Stomach (tissue), 9 donors: ENCODE data around the gene MMD. TPM values are rescaled to one million over a fixed set of nuclear protein-coding genes. Genes with fewer than 3 reads are reported as not detected.
"Not testable (repeated sequence)": the region's sequence is repeated elsewhere in the genome, so short reads cannot be mapped to it uniquely, and the experiment has no call there.

Source experiments
- DNase-seq, 2 donors: peaks; one replicate each; pipeline versions ENCODE4 v3.0.0 to v3.0.0-alpha.2; 2013 to 2019
- H3K27ac ChIP-seq, 5 donors: fragments of 200-600 bp in 4 of 5; sonication (generic) in 4 of 5; one replicate each; pipeline ENCODE4 v1.5.1; 2013 to 2019; ENCODE audit warnings: mild to moderate bottlenecking in 1 of 5, moderate library complexity in 1 of 5
- H3K27me3 ChIP-seq, 3 donors: fragments of 200-600 bp; sonication (generic); one replicate each; pipeline ENCODE4 v1.5.1; 2017 to 2019; ENCODE audit warnings: mixed run types in 1 of 3
- H3K36me3 ChIP-seq, 4 donors: fragments of 200-600 bp; sonication (generic); 1 replicate in 3 of 4; 2 replicates in 1 of 4; pipeline ENCODE4 v1.5.1; 2016 to 2019
- H3K4me1 ChIP-seq, 4 donors: fragments of 200-600 bp; sonication (generic); one replicate each; pipeline ENCODE4 v1.5.1; 2016 to 2019
- H3K4me3 ChIP-seq, 4 donors: fragments of 200-600 bp; sonication (generic) in 3 of 4; one replicate each; pipeline ENCODE4 v1.5.1; 2016 to 2019; ENCODE audit warnings: mild to moderate bottlenecking in 1 of 4
- H3K9me3 ChIP-seq, 4 donors: fragments of 200-600 bp; sonication (generic); one replicate each; pipeline ENCODE4 v1.5.1; 2016 to 2019
- CTCF ChIP-seq, 7 experiments: fragments of 450-650 bp in 4 of 7; fragments of 200-600 bp in 3 of 7; sonication (generic) in 3 of 7; IDR thresholded peaks; one replicate each; pipeline ENCODE4 v1.5.1; 2016 to 2019; ENCODE audit warnings: antibody characterized with exemption in 7 of 7, control low read depth in 2 of 7, mild to moderate bottlenecking in 1 of 7
- EP300 ChIP-seq: sonication (generic); formaldehyde crosslinking; IDR thresholded peaks from one replicate; pipeline ENCODE4 v1.6.1; 2017; ENCODE audit warnings: antibody characterized with exemption
- POLR2A ChIP-seq, 4 donors: fragments of 450-650 bp; IDR thresholded peaks; one replicate each; pipeline ENCODE4 v1.6.1; 2016; ENCODE audit warnings: antibody characterized with exemption in 4 of 4, control low read depth in 2 of 4, mild to moderate bottlenecking in 1 of 4, moderate library complexity in 1 of 4
- POLR2AphosphoS5 ChIP-seq, 3 donors: sonication (generic); formaldehyde crosslinking; IDR thresholded peaks; one replicate each; pipeline ENCODE4 v1.6.1; 2016; ENCODE audit warnings: antibody characterized with exemption in 3 of 3
- WGBS, 5 donors: extraction: QIAGEN DNeasy Blood & Tissue Kit in 3 of 5; methylation state at CpG; one replicate each; pipeline versions ENCODE4 v1.1.5 to v1.1.7; 2013 to 2018; 5-methylcytosine and 5-hydroxymethylcytosine counted together
- intact Hi-C: fragments of 100-400 bp; cut with DNase I; formaldehyde crosslinking; loops from one replicate; pipeline ENCODE4 v1.15.1; 2023; ENCODE audit warnings: low total_unique reads
- polyA plus RNA-seq, 3 donors: library from polyadenylated mRNA; stranded (reverse); fragments of 200-250 nt; gene quantifications; one replicate each; pipeline ENCODE4 v1.2.3, GENCODE V29; 2013
- total RNA-seq, 5 donors: library from RNA; depleted of rRNA; stranded (reverse); fragments of >200 nt; gene quantifications; one replicate each; pipeline versions ENCODE4 v1.1.0 to v1.2.3, GENCODE V29; 2014 to 2016
- donor health status: healthy with polysubstance abuse.
- donor health status: Bipolar disorder and iron deficiency.
- donor health status: healthy.

Gene MMD
- total and polyA plus RNA-seq, 8 donors, result 3.1 to 65.3 (median 12.5) TPM

GRCh38 chr17:55432358-55433028 is 10.9 kb upstream of the MMD start:
- H3K4me1 ChIP-seq, result peaks cover 16 to 35% (median 31%) of the 10 kb centered on the region in 4 donors
- no peak overlapping the region for H3K4me3 ChIP-seq
- H3K9me3 ChIP-seq, result no peaks in the 10 kb centered on the region
- TF ChIP-seq POLR2A (IDR thresholded peaks at IDR 0.05), result no peak
- no peak for TF ChIP-seq EP300
- TF ChIP-seq POLR2AphosphoS5 (IDR thresholded peaks at IDR 0.05), result no peak
- TF ChIP-seq CTCF (IDR thresholded peaks at IDR 0.05), result no peak
- intact Hi-C loops, result no loop called here
- no peak for DNase-seq
- H3K36me3 ChIP-seq, result no peaks in the 10 kb centered on the region
- H3K27ac ChIP-seq, result peak overlapping the region in 4 of 5 donors; percentile 63 to 79 (median 66)
- peaks cover 0 to 5% (median 0%) of the 10 kb centered on the region in 3 donors for H3K27me3 ChIP-seq
- 30 to 60% (median 39%) methylated on average over 4 of the region's 4 CpGs for WGBS, 5 donors

- intact Hi-C loops, H3K36me3 ChIP-seq, H3K27ac ChIP-seq, H3K4me3 ChIP-seq, H3K9me3 ChIP-seq, H3K27me3 ChIP-seq, DNase-seq: not testable (repeated sequence)
- peaks cover 16 to 35% (median 29%) of the 10 kb centered on the region in 4 donors for H3K4me1 ChIP-seq
- WGBS, 5 donors, result 86% methylated on average over 1 of the region's 1 CpG; no CpG with 5 or more reads in 4 of the 5 donors
Measured at GRCh38 chr17:55431914-55432313, 10.3 kb upstream of the MMD start.

GRCh38 chr17:55430541-55431288 is 9.1 kb upstream of the MMD start:
- no peaks in the 10 kb centered on the region for H3K9me3 ChIP-seq
- TF ChIP-seq POLR2A (IDR thresholded peaks at IDR 0.05) (no peak), POLR2AphosphoS5 (IDR thresholded peaks at IDR 0.05) (no peak), CTCF (IDR thresholded peaks at IDR 0.05) (no peak), EP300 (no peak)
- H3K27ac ChIP-seq, result no peak overlapping the region
- peaks cover 0 to 5% (median 0%) of the 10 kb centered on the region in 3 donors for H3K27me3 ChIP-seq
- DNase-seq, result no peak
- 44 to 58% (median 53%) methylated on average over 4 of the region's 4 CpGs for WGBS, 5 donors
- H3K4me3 ChIP-seq, result no peak overlapping the region
- intact Hi-C loops, result no loop called here
- H3K4me1 ChIP-seq, result peaks cover 16 to 35% (median 28%) of the 10 kb centered on the region in 4 donors
- H3K36me3 ChIP-seq, result no peaks in the 10 kb centered on the region

- peaks cover under 1 to 24% (median 13%) of the 10 kb centered on the region in 4 donors for H3K4me1 ChIP-seq
- H3K4me3 ChIP-seq, result no peak overlapping the region
- 81 to 98% (median 88%) methylated on average over 2 of the region's 2 CpGs for whole genome bisulfite sequencing, 5 donors
- intact Hi-C loops, result no loop called here
- H3K9me3 ChIP-seq, result no peaks in the 10 kb centered on the region
- no peak for TF ChIP-seq POLR2A (IDR thresholded peaks at IDR 0.05)
- TF ChIP-seq CTCF (IDR thresholded peaks at IDR 0.05), result no peak
- no peak for TF ChIP-seq POLR2AphosphoS5 (IDR thresholded peaks at IDR 0.05)
- no peak for TF ChIP-seq EP300
- H3K27me3 ChIP-seq, result peaks cover 0 to 14% (median 0%) of the 10 kb centered on the region in 3 donors
- peak overlapping the region in 1 of 5 donors; percentile 46 for H3K27ac ChIP-seq
- no peak for DNase-seq
- H3K36me3 ChIP-seq, result no peaks in the 10 kb centered on the region
Measured at GRCh38 chr17:55427587-55427882, 5.9 kb upstream of the MMD start.
